ENCODE measurements around the gene FAM228A. TPM values are rescaled to one million over a fixed set of nuclear protein-coding genes. Genes with fewer than 3 reads are reported as not detected.

The FAM228A gene
- total RNA-seq, 1 donor from 2014 or later = not detected

DNA sequence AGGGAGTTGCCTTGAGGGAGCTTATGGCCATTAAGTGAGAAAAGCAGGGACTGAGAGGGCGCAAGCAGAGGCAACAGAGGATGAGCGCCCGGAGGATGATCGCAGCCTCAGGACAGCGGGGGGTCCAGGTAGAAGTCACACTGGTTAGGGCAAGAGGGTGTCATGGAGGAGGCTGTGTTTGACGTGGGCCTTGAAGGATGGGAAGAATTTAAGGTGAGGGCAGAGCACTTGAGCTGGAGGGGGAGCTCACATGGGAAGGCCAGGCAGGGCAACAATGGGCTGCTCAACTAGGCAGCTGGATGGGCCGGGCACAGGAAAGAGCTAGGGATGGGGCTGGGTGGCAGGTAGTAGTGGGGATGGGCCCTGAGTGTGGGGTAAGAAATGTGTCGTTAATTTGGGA lies 31.9 kb downstream of the FAM228A start:
- Histone ChIP-seq H3K4me3 (no peak overlapping the region), H2AFZ (replicated peaks) (no peak overlapping the region), H3K27me3 (no peaks in the 10 kb centered on the region), H3K4me2 (no peak overlapping the region), H4K20me1 (ENCODE audit: low read depth) (no peaks in the 10 kb centered on the region), H3K9me3 (ENCODE audit: low read depth) (no peaks in the 10 kb centered on the region), H3K9ac (no peak overlapping the region), H3F3A (ENCODE audit: low read depth) (no peaks in the 10 kb centered on the region), H3K36me3 (no peaks in the 10 kb centered on the region), H3K27ac (no peak overlapping the region), H3K79me2 (ENCODE audit: low read depth) (no peaks in the 10 kb centered on the region), H3K4me1 (peaks cover 12% of the 10 kb centered on the region)
- TF ChIP-seq EZH2 (IDR thresholded peaks at IDR 0.05) (no peak), EZH2phosphoT487 (IDR thresholded peaks at IDR 0.05) (no peak)
- TF ChIP-seq, protein P1, sequence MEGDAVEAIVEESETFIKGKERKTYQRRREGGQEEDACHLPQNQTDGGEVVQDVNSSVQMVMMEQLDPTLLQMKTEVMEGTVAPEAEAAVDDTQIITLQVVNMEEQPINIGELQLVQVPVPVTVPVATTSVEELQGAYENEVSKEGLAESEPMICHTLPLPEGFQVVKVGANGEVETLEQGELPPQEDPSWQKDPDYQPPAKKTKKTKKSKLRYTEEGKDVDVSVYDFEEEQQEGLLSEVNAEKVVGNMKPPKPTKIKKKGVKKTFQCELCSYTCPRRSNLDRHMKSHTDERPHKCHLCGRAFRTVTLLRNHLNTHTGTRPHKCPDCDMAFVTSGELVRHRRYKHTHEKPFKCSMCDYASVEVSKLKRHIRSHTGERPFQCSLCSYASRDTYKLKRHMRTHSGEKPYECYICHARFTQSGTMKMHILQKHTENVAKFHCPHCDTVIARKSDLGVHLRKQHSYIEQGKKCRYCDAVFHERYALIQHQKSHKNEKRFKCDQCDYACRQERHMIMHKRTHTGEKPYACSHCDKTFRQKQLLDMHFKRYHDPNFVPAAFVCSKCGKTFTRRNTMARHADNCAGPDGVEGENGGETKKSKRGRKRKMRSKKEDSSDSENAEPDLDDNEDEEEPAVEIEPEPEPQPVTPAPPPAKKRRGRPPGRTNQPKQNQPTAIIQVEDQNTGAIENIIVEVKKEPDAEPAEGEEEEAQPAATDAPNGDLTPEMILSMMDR (IDR thresholded peaks at IDR 0.05) = no peak
- peak overlapping the region; percentile 69 for H3K27ac Mint-ChIP-seq
- no peak for DNase-seq (ENCODE audit: low spot score)
- H3K4me1 Mint-ChIP-seq = peaks cover 27% of the 10 kb centered on the region
- H3K27me3 Mint-ChIP-seq (ENCODE audit: insufficient read depth, low read depth) = peaks cover 2% of the 10 kb centered on the region
- H3K4me3 Mint-ChIP-seq = no peak overlapping the region
- no peaks in the 10 kb centered on the region for H3K9me3 Mint-ChIP-seq
- peaks cover 5% of the 10 kb centered on the region for H3K36me3 Mint-ChIP-seq

DNA sequence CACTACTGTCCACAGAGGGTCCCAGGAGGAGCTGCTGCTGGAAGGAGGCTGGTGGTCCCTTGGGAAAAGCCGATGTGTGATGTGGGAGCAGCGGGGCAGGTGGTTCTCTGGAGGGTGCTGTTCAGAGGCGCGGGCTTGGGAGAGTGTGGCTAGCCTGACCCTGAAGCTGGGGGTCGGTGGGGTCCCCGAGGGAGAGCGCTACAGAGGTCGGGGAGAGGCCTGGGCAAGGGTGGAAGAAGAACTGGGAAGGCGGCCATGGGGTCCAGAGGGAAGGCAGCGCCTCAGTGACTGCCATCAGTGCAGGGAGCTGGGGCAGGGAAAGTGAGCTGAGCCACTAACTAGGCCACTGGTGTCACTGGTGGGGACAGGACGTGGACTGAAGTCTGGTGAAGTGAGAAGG lies 32.5 kb downstream of the FAM228A start:
- Histone ChIP-seq H3K9me3 (ENCODE audit: low read depth) (no peaks in the 10 kb centered on the region), H3K4me3 (no peak overlapping the region), H3K4me2 (no peak overlapping the region), H3K27ac (no peak overlapping the region), H3K36me3 (no peaks in the 10 kb centered on the region), H3K9ac (no peak overlapping the region), H3K27me3 (no peaks in the 10 kb centered on the region), H3F3A (ENCODE audit: low read depth) (no peaks in the 10 kb centered on the region), H3K79me2 (ENCODE audit: low read depth) (no peaks in the 10 kb centered on the region), H4K20me1 (ENCODE audit: low read depth) (no peaks in the 10 kb centered on the region), H3K4me1 (peaks cover 12% of the 10 kb centered on the region), H2AFZ (replicated peaks) (no peak overlapping the region)
- peaks cover 26% of the 10 kb centered on the region for H3K4me1 Mint-ChIP-seq
- DNase-seq (ENCODE audit: low spot score) = no peak
- no peaks in the 10 kb centered on the region for H3K9me3 Mint-ChIP-seq
- no peak overlapping the region for H3K4me3 Mint-ChIP-seq
- TF ChIP-seq, protein P1 (IDR thresholded peaks at IDR 0.05) = no peak
- TF ChIP-seq EZH2 (IDR thresholded peaks at IDR 0.05) (no peak), EZH2phosphoT487 (IDR thresholded peaks at IDR 0.05) (no peak)
- peaks cover 2% of the 10 kb centered on the region for H3K27me3 Mint-ChIP-seq (ENCODE audit: insufficient read depth, low read depth)
- peaks cover 5% of the 10 kb centered on the region for H3K36me3 Mint-ChIP-seq
- H3K27ac Mint-ChIP-seq = peak overlapping the region; percentile 46

DNA sequence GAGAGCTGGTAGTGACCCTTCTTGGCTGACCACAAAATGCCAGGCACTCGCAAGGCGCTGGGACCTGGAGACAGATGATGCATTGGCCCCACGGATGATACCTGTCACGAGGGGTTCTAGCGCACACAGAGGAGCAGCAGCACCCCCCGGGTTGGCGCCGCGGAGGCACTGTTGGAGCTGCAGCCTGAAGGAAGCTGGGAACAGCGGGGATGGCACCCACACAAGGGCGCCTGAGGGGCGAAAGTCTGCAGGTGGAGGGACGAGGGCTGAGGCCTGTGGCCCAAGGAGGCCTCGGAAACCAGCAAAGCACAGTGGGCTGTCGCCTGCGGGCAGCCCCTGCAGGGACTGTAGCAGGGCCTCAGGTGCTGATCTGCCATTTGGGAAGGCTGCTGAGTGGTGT lies 33.6 kb downstream of the FAM228A start:
- Histone ChIP-seq H4K20me1 (ENCODE audit: low read depth) (no peaks in the 10 kb centered on the region), H2AFZ (replicated peaks) (no peak overlapping the region), H3K27me3 (no peaks in the 10 kb centered on the region), H3K9me3 (ENCODE audit: low read depth) (no peaks in the 10 kb centered on the region), H3K4me3 (no peak overlapping the region), H3K4me2 (no peak overlapping the region), H3K9ac (no peak overlapping the region), H3K4me1 (peaks cover 7% of the 10 kb centered on the region), H3K79me2 (ENCODE audit: low read depth) (no peaks in the 10 kb centered on the region), H3K27ac (no peak overlapping the region), H3K36me3 (no peaks in the 10 kb centered on the region), H3F3A (ENCODE audit: low read depth) (no peaks in the 10 kb centered on the region)
- H3K4me1 Mint-ChIP-seq = peaks cover 21% of the 10 kb centered on the region
- peaks cover 5% of the 10 kb centered on the region for H3K36me3 Mint-ChIP-seq
- H3K4me3 Mint-ChIP-seq = no peak overlapping the region
- TF ChIP-seq, protein P1 (IDR thresholded peaks at IDR 0.05) = no peak
- TF ChIP-seq EZH2phosphoT487 (IDR thresholded peaks at IDR 0.05) = no peak
- no peak for TF ChIP-seq EZH2 (IDR thresholded peaks at IDR 0.05)
- H3K9me3 Mint-ChIP-seq = no peaks in the 10 kb centered on the region
- peaks cover 2% of the 10 kb centered on the region for H3K27me3 Mint-ChIP-seq (ENCODE audit: insufficient read depth, low read depth)
- DNase-seq (ENCODE audit: low spot score) = no peak
- H3K27ac Mint-ChIP-seq = no peak overlapping the region
